T-helper 1 cell treated with Interleukin-12 subunit alpha and Interleukin-12 subunit beta and Interleukin-4 antibody, amounts not matched to agents 30 μg/mL and 1 μg/mL, for 36 hours (primary cell): ENCODE measurements around the gene KIF3B.

Experiments used
- H3K27ac Mint-ChIP-seq: one replicate; pipeline ENCODE4 v1.8.0; 2021; ENCODE audit warnings: mild to moderate bottlenecking, mixed read lengths
- H3K27me3 Mint-ChIP-seq: one replicate; pipeline ENCODE4 v1.8.0; 2021; ENCODE audit warnings: low read depth, mixed read lengths
- H3K36me3 Mint-ChIP-seq: one replicate; pipeline ENCODE4 v1.8.0; 2021; ENCODE audit warnings: low read depth, mixed read lengths
- H3K4me1 Mint-ChIP-seq: one replicate; pipeline ENCODE4 v1.8.0; 2021; ENCODE audit warnings: low read depth, mixed read lengths
- H3K4me3 Mint-ChIP-seq: one replicate; pipeline ENCODE4 v1.8.0; 2021; ENCODE audit warnings: mild to moderate bottlenecking, moderate library complexity, mixed read lengths
- H3K9me3 Mint-ChIP-seq: one replicate; pipeline ENCODE4 v1.8.0; 2021; ENCODE audit warnings: mixed read lengths

The KIF3B gene

DNA sequence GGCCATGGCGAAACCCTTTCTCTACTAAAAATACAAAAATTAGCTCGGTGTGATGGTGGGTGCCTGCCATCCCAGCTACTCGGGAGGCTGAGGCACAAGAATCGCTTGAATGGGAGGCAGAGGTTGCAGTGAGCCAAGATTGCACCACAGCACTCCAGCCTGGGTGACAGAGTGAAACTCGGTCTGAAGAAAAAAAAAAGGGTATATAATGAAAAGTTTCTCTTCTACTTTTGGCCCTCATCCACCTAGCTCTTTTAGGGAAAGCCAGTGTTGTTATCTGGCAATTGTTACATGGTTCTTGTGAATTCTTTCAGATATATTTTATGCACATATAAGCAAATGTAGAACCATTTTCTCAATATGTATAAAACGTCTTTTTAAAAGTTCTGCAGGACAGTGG lies 19.0 kb downstream of the KIF3B start:
- H3K36me3 Mint-ChIP-seq, result peaks cover 2% of the 10 kb centered on the region
- no peaks in the 10 kb centered on the region for H3K27me3 Mint-ChIP-seq
- no peak overlapping the region for H3K27ac Mint-ChIP-seq
- no peak overlapping the region for H3K4me3 Mint-ChIP-seq
- H3K4me1 Mint-ChIP-seq, result peaks cover 21% of the 10 kb centered on the region
- H3K9me3 Mint-ChIP-seq, result no peaks in the 10 kb centered on the region

DNA sequence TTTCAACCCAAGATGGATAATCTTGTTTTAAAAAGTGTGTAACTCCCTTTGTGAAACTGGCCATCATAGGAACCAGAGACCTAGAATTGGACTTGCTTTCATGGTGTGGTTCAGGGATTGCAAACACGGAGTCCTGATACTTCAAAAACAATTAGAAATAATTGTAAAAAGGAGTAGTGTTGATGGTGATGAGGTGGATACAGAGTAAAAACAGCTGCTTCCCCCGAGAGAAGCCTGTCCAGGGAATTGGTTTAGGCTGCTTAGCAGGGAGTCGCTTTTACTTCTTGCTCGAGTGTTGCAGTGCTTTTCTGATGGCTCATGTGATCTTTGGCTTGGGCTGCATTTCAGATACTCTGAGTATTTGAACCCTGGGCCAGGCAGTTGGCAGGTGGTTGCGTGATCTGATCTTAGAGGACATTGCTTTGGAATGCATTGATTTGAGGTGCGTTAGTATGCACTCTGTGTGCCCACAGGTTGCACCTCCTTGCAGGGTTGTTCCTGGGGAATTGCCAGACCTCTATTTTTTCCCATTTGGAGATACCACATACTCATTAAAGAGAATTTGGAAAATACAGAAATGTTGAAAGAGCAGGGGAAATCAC lies 19.5 kb downstream of the KIF3B start:
- Mint-ChIP-seq H3K36me3 (peaks cover 3% of the 10 kb centered on the region), H3K27me3 (no peaks in the 10 kb centered on the region), H3K4me1 (peaks cover 26% of the 10 kb centered on the region), H3K9me3 (no peaks in the 10 kb centered on the region), H3K27ac (no peak overlapping the region), H3K4me3 (no peak overlapping the region)

- Mint-ChIP-seq H3K4me3 (no peak overlapping the region), H3K27ac (peak overlapping the region; percentile 15), H3K9me3 (no peaks in the 10 kb centered on the region), H3K36me3 (peaks cover 3% of the 10 kb centered on the region), H3K27me3 (no peaks in the 10 kb centered on the region), H3K4me1 (peaks cover 30% of the 10 kb centered on the region)
Measured at GRCh38 chr20:32297439-32297838, 20.0 kb downstream of the KIF3B start.

GRCh38 chr20:32300647-32301046 lies 23.2 kb downstream of the KIF3B start:
- Mint-ChIP-seq H3K27ac (no peak overlapping the region), H3K4me1 (peaks cover 36% of the 10 kb centered on the region)

DNA sequence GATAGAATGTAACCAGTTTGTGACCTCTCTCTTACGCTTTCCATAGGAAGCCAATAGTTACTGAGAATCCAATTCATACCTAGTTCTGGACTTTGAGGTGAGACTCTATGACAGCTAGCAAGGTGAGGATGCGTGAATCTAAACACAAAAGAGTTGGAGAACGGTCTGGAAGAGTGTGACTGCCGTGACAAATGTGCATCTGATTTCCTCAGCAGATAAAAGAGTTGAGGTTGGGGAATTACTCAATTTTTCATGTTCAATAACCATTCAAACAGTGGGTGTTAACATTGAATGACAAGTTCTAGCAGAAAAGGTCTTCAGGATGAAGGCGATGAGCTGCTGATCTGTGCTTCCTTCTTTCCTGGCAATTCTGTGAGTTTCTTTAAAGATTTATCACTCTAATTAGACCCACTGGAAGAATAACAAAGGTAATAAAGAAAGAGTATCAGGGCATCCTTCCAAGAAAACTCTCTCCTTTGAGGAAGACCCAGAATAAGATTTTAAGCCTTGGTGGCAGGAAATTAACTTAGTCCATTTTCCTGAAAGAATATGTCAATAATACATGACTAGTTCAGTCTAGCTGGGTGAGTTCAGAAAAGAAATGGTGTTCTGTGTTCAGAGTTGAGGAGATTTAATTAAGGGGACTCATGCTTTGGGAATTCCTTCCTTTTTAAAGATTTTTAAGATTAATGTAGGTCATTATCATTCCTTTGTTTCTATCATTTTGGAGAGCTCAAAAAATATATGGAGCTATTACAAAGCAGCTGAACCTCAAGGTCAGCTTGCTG lies 24.5 kb downstream of the KIF3B start:
- H3K9me3 Mint-ChIP-seq, result no peaks in the 10 kb centered on the region
- no peaks in the 10 kb centered on the region for H3K27me3 Mint-ChIP-seq
- no peak overlapping the region for H3K4me3 Mint-ChIP-seq
- H3K36me3 Mint-ChIP-seq, result peaks cover 7% of the 10 kb centered on the region
- H3K27ac Mint-ChIP-seq, result no peak overlapping the region
- H3K4me1 Mint-ChIP-seq, result peaks cover 32% of the 10 kb centered on the region

More at GRCh38 chr20:32300647-32301046, 23.2 kb downstream of the KIF3B start:
- Mint-ChIP-seq H3K27me3 (no peaks in the 10 kb centered on the region), H3K36me3 (peaks cover 7% of the 10 kb centered on the region), H3K9me3 (no peaks in the 10 kb centered on the region), H3K4me3 (no peak overlapping the region)

- Mint-ChIP-seq H3K9me3 (no peaks in the 10 kb centered on the region), H3K36me3 (peaks cover 7% of the 10 kb centered on the region), H3K27me3 (no peaks in the 10 kb centered on the region), H3K4me1 (peaks cover 28% of the 10 kb centered on the region), H3K4me3 (no peak overlapping the region), H3K27ac (no peak overlapping the region)
Measured at GRCh38 chr20:32302507-32302872, 25.0 kb downstream of the KIF3B start.

DNA sequence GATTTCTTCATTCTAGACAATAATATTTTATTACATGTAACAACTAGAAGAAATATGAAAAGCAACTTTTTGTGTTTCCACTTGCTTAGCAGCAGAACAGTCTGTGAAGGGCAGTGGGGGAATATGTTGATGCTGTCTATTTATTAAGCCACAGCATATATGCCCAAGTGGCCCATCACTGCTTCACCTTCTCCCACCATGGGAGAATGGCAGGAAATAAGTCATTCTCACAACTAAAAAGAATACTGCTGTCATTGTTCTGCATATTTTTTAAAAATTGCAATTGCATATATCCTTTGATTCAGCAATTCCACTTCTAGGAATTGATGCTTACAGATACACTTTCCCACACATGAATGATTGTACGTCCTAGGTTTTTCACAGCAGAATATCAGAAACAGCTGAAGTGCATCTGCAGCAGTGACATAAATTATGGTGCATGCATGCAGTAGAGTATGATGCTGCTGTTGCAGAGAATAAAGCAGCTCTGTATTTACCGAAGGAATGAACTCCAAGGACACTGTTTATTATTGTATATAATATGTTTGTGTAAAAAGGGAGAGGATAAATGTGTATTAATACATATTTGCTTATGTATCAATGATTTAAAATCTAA lies 26.8 kb downstream of the KIF3B start:
- Mint-ChIP-seq H3K27me3 (no peaks in the 10 kb centered on the region), H3K4me3 (no peak overlapping the region), H3K27ac (no peak overlapping the region), H3K4me1 (peaks cover 21% of the 10 kb centered on the region), H3K9me3 (no peaks in the 10 kb centered on the region), H3K36me3 (peaks cover 6% of the 10 kb centered on the region)

GRCh38 chr20:32312718-32313424 lies 35.4 kb downstream of the KIF3B start:
- Mint-ChIP-seq H3K36me3 (peaks cover 45% of the 10 kb centered on the region), H3K4me3 (no peak overlapping the region), H3K9me3 (no peaks in the 10 kb centered on the region), H3K27me3 (no peaks in the 10 kb centered on the region), H3K4me1 (peaks cover 6% of the 10 kb centered on the region), H3K27ac (no peak overlapping the region)

DNA sequence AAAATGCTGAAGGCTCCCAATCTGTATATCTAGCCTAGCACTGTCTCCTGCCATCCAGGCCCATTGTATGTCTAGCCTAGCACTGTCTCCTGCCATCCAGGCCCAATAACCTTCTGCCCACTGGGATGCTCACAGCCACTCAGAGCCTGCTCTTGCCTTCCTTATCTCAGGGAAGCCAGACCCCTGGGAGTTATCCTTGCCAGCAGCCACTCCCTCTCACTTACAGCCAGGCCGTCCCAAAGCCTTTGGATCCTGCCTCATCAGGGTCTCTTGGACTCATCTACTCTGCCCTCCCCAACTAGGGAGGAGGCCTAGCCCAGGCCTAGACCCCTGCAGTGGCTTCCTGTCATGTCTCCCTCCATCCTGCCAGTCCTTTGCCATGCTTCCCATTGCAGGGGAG lies 37.3 kb downstream of the KIF3B start:
- no peaks in the 10 kb centered on the region for H3K27me3 Mint-ChIP-seq
- no peak overlapping the region for H3K27ac Mint-ChIP-seq
- H3K4me3 Mint-ChIP-seq, result no peak overlapping the region
- H3K4me1 Mint-ChIP-seq, result peaks cover 6% of the 10 kb centered on the region
- no peaks in the 10 kb centered on the region for H3K9me3 Mint-ChIP-seq
- H3K36me3 Mint-ChIP-seq, result peaks cover 53% of the 10 kb centered on the region

GRCh38 chr20:32315399-32315798 lies 37.9 kb downstream of the KIF3B start:
- H3K9me3 Mint-ChIP-seq, result no peaks in the 10 kb centered on the region
- H3K27ac Mint-ChIP-seq, result no peak overlapping the region
- H3K4me3 Mint-ChIP-seq, result no peak overlapping the region
- H3K27me3 Mint-ChIP-seq, result no peaks in the 10 kb centered on the region
- peaks cover 50% of the 10 kb centered on the region for H3K36me3 Mint-ChIP-seq
- peaks cover 6% of the 10 kb centered on the region for H3K4me1 Mint-ChIP-seq

GRCh38 chr20:32315891-32316290 lies 38.4 kb downstream of the KIF3B start:
- H3K9me3 Mint-ChIP-seq, result no peaks in the 10 kb centered on the region
- H3K4me1 Mint-ChIP-seq, result peaks cover 3% of the 10 kb centered on the region
- H3K27ac Mint-ChIP-seq, result no peak overlapping the region
- H3K36me3 Mint-ChIP-seq, result peaks cover 50% of the 10 kb centered on the region
- H3K4me3 Mint-ChIP-seq, result no peak overlapping the region
- no peaks in the 10 kb centered on the region for H3K27me3 Mint-ChIP-seq

- Mint-ChIP-seq H3K27me3 (no peaks in the 10 kb centered on the region), H3K4me3 (no peak overlapping the region), H3K4me1 (peaks cover 5% of the 10 kb centered on the region), H3K9me3 (no peaks in the 10 kb centered on the region), H3K27ac (no peak overlapping the region), H3K36me3 (peaks cover 52% of the 10 kb centered on the region)
Measured at GRCh38 chr20:32316667-32317066, 39.2 kb downstream of the KIF3B start.

- Mint-ChIP-seq H3K4me1 (peaks cover 2% of the 10 kb centered on the region), H3K9me3 (no peaks in the 10 kb centered on the region), H3K4me3 (no peak overlapping the region), H3K27me3 (no peaks in the 10 kb centered on the region), H3K36me3 (peaks cover 47% of the 10 kb centered on the region), H3K27ac (no peak overlapping the region)
Measured at GRCh38 chr20:32319100-32319499, 41.6 kb downstream of the KIF3B start.

GRCh38 chr20:32320305-32320704 lies 42.9 kb downstream of the KIF3B start:
- peaks cover 4% of the 10 kb centered on the region for H3K4me1 Mint-ChIP-seq
- H3K36me3 Mint-ChIP-seq, result peaks cover 39% of the 10 kb centered on the region
- no peak overlapping the region for H3K4me3 Mint-ChIP-seq
- no peaks in the 10 kb centered on the region for H3K27me3 Mint-ChIP-seq
- no peaks in the 10 kb centered on the region for H3K9me3 Mint-ChIP-seq
- no peak overlapping the region for H3K27ac Mint-ChIP-seq
